Activated CD4-positive, alpha-beta T cell treated with anti-CD3 and anti-CD28 coated beads for 24 hours (primary cell): ENCODE data around the gene GRIK2.

ENCODE experiments used
- DNase-seq, 2 donors: peaks; one replicate each; pipeline ENCODE4 v3.0.0-alpha.2; 2020; ENCODE audit warnings: low read depth in 2 of 2

GRIK2 gene

GRCh38 chr6:101716387-101716786, 322.9 kb downstream of the GRIK2 start:
- no peak for DNase-seq

- DNase-seq: no peak
These were observed 323.3 kb downstream of the GRIK2 start for GRCh38 chr6:101716810-101717209.

GRCh38 chr6:101719521-101719920, 326.0 kb downstream of the GRIK2 start:
- no peak for DNase-seq

- no peak for DNase-seq
These were observed 329.0 kb downstream of the GRIK2 start for GRCh38 chr6:101722471-101722870.

- no peak for DNase-seq
These were observed 329.6 kb downstream of the GRIK2 start for GRCh38 chr6:101722991-101723579.

GRCh38 chr6:101728388-101728787, 334.9 kb downstream of the GRIK2 start:
- no peak for DNase-seq

GRCh38 chr6:101728956-101729355, 335.4 kb downstream of the GRIK2 start:
- no peak for DNase-seq

GRCh38 chr6:101730954-101731353, 337.4 kb downstream of the GRIK2 start:
- DNase-seq: no peak

- no peak for DNase-seq
These were observed 340.4 kb downstream of the GRIK2 start for GRCh38 chr6:101733899-101734298.

GRCh38 chr6:101738481-101738880, 345.0 kb downstream of the GRIK2 start:
- DNase-seq: no peak

- no peak for DNase-seq
These were observed 347.1 kb downstream of the GRIK2 start for GRCh38 chr6:101740631-101741030.

GRCh38 chr6:101741474-101742171, 348.1 kb downstream of the GRIK2 start:
- DNase-seq: no peak

GRCh38 chr6:101747160-101747559, 353.7 kb downstream of the GRIK2 start:
- DNase-seq: no peak

- DNase-seq: no peak
These were observed 354.2 kb downstream of the GRIK2 start for GRCh38 chr6:101747716-101748115.

- no peak for DNase-seq
These were observed 362.4 kb downstream of the GRIK2 start for GRCh38 chr6:101755931-101756330.

GRCh38 chr6:101758368-101758767, 364.9 kb downstream of the GRIK2 start:
- no peak for DNase-seq

- DNase-seq: no peak
These were observed 367.5 kb downstream of the GRIK2 start for GRCh38 chr6:101760843-101761621.

- DNase-seq: no peak
These were observed 369.3 kb downstream of the GRIK2 start for GRCh38 chr6:101762851-101763250.

GRCh38 chr6:101765281-101765680, 371.8 kb downstream of the GRIK2 start:
- DNase-seq: no peak

GRCh38 chr6:101770116-101770515, 376.6 kb downstream of the GRIK2 start:
- DNase-seq: no peak

GRCh38 chr6:101776919-101777350, 383.4 kb downstream of the GRIK2 start:
- DNase-seq: no peak

- no peak for DNase-seq
These were observed 384.1 kb downstream of the GRIK2 start for GRCh38 chr6:101777646-101778045.
